ENCODE results near the gene NACC1. TPM values are rescaled to one million over a fixed set of nuclear protein-coding genes. Genes with fewer than 3 reads are reported as not detected.

The NACC1 gene
- total RNA-seq, 1 experiment from 2014 or later = 126 TPM

DNA sequence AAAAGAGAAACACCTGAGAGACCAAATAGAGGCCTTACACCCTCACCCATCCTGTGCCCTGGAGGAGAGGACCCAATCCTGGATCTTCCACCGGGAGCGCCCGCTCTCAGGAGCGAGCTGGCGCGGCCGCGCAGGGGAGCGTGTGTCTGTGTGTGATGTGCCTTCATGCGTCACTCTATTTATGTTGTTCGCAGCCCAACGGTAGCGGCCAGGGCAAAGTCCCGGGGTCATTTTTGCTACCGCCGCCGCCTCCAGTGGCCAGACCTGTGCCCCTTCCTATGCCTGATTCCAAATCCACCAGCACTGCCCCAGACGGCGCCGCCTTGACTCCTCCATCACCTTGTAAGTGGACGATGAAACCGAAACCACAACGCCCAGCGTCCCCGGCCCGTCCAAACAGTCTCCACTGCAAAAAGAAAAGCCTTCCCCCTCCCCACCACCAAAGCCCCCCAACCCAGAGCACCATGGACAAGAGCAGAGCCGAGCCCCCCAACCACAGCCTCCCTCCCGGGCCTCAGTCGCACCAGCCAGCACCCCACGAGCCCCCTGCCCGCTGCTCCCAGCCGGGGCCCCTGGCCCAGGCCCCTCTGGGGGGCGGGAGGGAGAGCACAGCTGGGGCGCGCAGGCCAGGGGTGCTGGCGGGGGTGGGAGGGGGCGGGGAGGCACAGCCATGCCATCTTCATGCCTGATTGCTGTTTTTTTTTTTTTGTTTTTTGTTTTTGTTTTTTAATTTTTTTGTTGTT is 30.1 kb upstream of the NACC1 start:
- TF ChIP-seq EZH2 (IDR thresholded peaks at IDR 0.05; ENCODE audit: borderline replicate concordance, low read depth, low read length, poor library complexity, severe bottlenecking) = no peak
- TF ChIP-seq, protein P1, sequence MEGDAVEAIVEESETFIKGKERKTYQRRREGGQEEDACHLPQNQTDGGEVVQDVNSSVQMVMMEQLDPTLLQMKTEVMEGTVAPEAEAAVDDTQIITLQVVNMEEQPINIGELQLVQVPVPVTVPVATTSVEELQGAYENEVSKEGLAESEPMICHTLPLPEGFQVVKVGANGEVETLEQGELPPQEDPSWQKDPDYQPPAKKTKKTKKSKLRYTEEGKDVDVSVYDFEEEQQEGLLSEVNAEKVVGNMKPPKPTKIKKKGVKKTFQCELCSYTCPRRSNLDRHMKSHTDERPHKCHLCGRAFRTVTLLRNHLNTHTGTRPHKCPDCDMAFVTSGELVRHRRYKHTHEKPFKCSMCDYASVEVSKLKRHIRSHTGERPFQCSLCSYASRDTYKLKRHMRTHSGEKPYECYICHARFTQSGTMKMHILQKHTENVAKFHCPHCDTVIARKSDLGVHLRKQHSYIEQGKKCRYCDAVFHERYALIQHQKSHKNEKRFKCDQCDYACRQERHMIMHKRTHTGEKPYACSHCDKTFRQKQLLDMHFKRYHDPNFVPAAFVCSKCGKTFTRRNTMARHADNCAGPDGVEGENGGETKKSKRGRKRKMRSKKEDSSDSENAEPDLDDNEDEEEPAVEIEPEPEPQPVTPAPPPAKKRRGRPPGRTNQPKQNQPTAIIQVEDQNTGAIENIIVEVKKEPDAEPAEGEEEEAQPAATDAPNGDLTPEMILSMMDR (conservative IDR thresholded peaks at IDR 0.05; ENCODE audit: low read depth, low read length) = no peak
- ChIA-PET CTCF (interaction anchor here (0.7 to 1.1 kb wide), 2 partner anchors 27 to 110 kb away, joined by 3 read pairs; no protein-coding TSS in a partner anchor), POLR2A (ENCODE audit: low non-redundant PET) (no interaction called here)
- intact Hi-C loops (cut with micrococcal nuclease; ENCODE audit: unreplicated experiment) = no loop called here
- Histone ChIP-seq H3K9me3 (ENCODE audit: low read depth, low read length, poor library complexity, severe bottlenecking) (no peaks in the 10 kb centered on the region), H3K4me3 (ENCODE audit: low read depth, low read length, poor library complexity, severe bottlenecking) (no peak overlapping the region), H3K36me3 (ENCODE audit: insufficient read depth, low read length, poor library complexity, severe bottlenecking) (no peaks in the 10 kb centered on the region), H3K4me1 (ENCODE audit: insufficient read depth, low read length, poor library complexity, severe bottlenecking) (peaks cover 25% of the 10 kb centered on the region), H3K27ac (ENCODE audit: low read depth, low read length, poor library complexity, severe bottlenecking) (no peak overlapping the region), H3K27me3 (replicated peaks; ENCODE audit: insufficient read depth, low read depth, low read length, poor library complexity) (no peaks in the 10 kb centered on the region)
- no TSS peak for BruUV-seq (replicated peaks)
- DNase-seq (ENCODE audit: low spot score) = no peak

DNA sequence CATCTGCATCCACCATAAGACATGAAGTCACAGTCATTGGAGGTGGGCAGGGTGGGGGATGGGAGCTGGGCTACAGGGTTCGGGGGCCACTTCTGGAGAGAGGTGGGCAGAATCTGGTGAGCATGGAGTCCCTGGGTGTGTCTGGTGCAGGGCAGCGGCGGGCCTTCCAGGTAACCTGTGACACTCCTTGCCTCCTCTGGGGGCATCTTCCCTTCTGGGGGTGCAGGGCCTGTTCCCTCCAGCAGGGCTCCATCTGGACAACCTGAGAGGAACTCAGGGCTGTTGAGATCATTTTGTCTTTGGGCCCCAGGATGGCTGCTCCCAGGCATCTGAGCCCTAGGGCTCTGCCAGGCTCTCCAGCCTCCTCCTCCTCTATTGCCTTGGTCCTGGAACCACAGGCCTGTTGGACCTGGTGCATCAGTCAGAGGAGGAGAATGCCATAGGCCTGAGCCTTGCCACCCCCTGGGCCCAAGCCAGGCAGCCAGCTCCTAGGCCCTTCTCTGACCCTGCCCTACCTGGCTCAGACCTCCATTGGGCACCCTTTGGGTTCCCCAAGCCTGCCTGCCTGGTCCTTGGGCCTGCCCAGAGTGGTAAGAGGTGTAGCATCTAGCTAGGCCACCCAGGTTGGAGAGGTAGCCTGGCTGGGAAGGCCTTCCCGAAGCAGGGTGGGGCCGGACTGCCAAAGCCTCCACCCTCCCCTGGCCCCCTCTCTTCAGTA is 28.8 kb upstream of the NACC1 start:
- Histone ChIP-seq H3K27ac (ENCODE audit: low read depth, low read length, poor library complexity, severe bottlenecking) (no peak overlapping the region), H3K9me3 (ENCODE audit: low read depth, low read length, poor library complexity, severe bottlenecking) (no peaks in the 10 kb centered on the region), H3K4me1 (ENCODE audit: insufficient read depth, low read length, poor library complexity, severe bottlenecking) (peaks cover 30% of the 10 kb centered on the region), H3K4me3 (ENCODE audit: low read depth, low read length, poor library complexity, severe bottlenecking) (no peak overlapping the region), H3K36me3 (ENCODE audit: insufficient read depth, low read length, poor library complexity, severe bottlenecking) (no peaks in the 10 kb centered on the region), H3K27me3 (replicated peaks; ENCODE audit: insufficient read depth, low read depth, low read length, poor library complexity) (no peaks in the 10 kb centered on the region)
- peak; percentile 50 for DNase-seq (ENCODE audit: low spot score)
- TF ChIP-seq, protein P1 (conservative IDR thresholded peaks at IDR 0.05; ENCODE audit: low read depth, low read length) = peak; percentile 44; the same call in 1 of the 2 replicates
- TF ChIP-seq EZH2 (IDR thresholded peaks at IDR 0.05; ENCODE audit: borderline replicate concordance, low read depth, low read length, poor library complexity, severe bottlenecking) = no peak
- ChIA-PET POLR2A (ENCODE audit: low non-redundant PET) (no interaction called here), CTCF (no interaction called here)
- intact Hi-C loops (cut with micrococcal nuclease; ENCODE audit: unreplicated experiment) = no loop called here
- BruUV-seq (replicated peaks) = no TSS peak

DNA sequence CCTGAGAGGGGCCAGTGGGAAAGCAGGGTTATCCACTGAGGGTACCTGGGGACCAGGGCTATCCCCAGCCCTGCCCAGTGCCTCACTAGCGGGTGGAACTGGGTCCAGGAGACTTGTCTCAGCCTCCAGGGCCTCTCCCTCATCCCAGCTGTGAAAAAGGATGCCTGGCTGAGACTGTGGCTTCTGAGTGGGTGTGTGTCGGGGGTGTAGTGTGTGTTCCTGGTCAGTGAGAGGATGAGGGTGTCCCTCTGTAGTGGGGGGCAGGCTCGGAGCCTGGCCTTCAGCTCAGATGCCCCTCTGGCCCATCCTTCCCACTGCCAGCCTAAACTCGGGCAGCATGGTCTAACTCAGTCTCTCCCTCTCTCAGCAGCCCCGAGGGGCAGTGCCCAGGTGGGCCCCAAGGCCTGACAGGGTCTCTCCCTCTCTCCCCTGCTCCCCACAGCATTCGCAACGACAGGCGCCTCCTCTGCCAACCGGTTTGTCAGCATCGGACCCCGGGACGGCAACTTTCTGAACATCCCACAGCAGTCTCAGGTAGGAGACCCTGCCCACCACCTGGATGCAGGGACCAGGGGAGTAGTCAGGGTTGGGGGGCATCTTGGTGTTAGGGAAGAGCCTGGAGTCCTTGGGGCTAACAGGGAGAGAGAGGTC is 28.1 kb upstream of the NACC1 start:
- TF ChIP-seq, protein P1 (conservative IDR thresholded peaks at IDR 0.05; ENCODE audit: low read depth, low read length) = no peak
- TF ChIP-seq EZH2 (IDR thresholded peaks at IDR 0.05; ENCODE audit: borderline replicate concordance, low read depth, low read length, poor library complexity, severe bottlenecking) = no peak
- CTCF ChIA-PET = no interaction called here
- DNase-seq (ENCODE audit: low spot score) = no peak
- no TSS peak for BruUV-seq (replicated peaks)
- intact Hi-C loops (cut with micrococcal nuclease; ENCODE audit: unreplicated experiment) = loop anchor here (5.0 kb wide), 1 partner anchor 58 kb away; no protein-coding TSS in a partner anchor
- H3K36me3 ChIP-seq (ENCODE audit: insufficient read depth, low read length, poor library complexity, severe bottlenecking) = no peaks in the 10 kb centered on the region
- no peaks in the 10 kb centered on the region for H3K9me3 ChIP-seq (ENCODE audit: low read depth, low read length, poor library complexity, severe bottlenecking)
- POLR2A ChIA-PET (ENCODE audit: low non-redundant PET) = no interaction called here
- peaks cover 32% of the 10 kb centered on the region for H3K4me1 ChIP-seq (ENCODE audit: insufficient read depth, low read length, poor library complexity, severe bottlenecking)
- H3K27ac ChIP-seq (ENCODE audit: low read depth, low read length, poor library complexity, severe bottlenecking) = peak overlapping the region; percentile 41
- no peak overlapping the region for H3K4me3 ChIP-seq (ENCODE audit: low read depth, low read length, poor library complexity, severe bottlenecking)
- no peaks in the 10 kb centered on the region for H3K27me3 ChIP-seq (replicated peaks; ENCODE audit: insufficient read depth, low read depth, low read length, poor library complexity)

Measured in A673 (cell line).